Esophagus muscularis mucosa (tissue), 4 donors: ENCODE results near the gene FIS1.
"Not testable (repeated sequence)": the region's sequence is repeated elsewhere in the genome, so short reads cannot be mapped to it uniquely, and the experiment has no call there.

Experiments
- EP300 ChIP-seq: sonication (generic); formaldehyde crosslinking; IDR thresholded peaks from one replicate; pipeline ENCODE4 v1.6.1; 2017; ENCODE audit warnings: antibody characterized with exemption
- POLR2A ChIP-seq: fragments of 450-650 bp; IDR thresholded peaks from one replicate; pipeline ENCODE4 v1.6.1; 2017; ENCODE audit warnings: antibody characterized with exemption, moderate library complexity, mild to moderate bottlenecking, low read depth
- TF ChIP-seq, protein P1 (sequence below), 3 experiments: fragments of 200-600 bp in 2 of 3; fragments of 450-650 bp in 1 of 3; sonication (generic) in 2 of 3; IDR thresholded peaks; one replicate each; pipeline ENCODE4 v1.5.1; 2017 to 2019; ENCODE audit warnings: antibody characterized with exemption in 3 of 3, mild to moderate bottlenecking in 2 of 3, moderate library complexity in 1 of 3

DNA sequence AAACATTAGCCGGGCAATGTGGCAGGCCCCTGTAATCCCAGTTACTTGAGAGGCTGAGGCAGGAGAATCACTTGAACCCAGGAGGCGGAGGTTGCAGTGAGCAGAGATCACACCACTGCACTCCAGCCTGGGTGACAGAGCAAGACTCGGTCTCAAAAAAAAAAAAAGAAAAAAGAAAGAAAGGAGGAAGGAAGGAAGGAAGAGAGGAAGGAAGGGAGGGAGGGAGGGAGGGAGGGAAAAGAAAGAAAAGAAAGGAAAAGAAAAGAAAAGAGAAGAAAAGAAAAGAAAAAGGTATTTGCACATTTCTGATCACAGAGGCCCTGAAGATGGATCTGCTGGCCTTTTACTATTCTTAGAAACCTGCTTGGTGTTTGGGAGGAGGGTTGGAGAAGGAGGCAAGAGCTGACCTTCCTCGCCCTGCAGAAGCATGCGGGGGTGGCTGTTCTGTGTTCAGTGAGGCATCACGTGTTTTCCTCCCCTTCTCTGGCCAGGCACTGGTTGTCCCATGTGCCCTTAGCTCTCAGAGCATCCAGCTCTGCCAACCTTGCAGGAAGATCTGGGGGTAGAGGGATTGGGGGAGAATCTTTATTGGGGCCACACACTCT lies 19.3 kb upstream of the FIS1 start:
- TF ChIP-seq, protein P1, sequence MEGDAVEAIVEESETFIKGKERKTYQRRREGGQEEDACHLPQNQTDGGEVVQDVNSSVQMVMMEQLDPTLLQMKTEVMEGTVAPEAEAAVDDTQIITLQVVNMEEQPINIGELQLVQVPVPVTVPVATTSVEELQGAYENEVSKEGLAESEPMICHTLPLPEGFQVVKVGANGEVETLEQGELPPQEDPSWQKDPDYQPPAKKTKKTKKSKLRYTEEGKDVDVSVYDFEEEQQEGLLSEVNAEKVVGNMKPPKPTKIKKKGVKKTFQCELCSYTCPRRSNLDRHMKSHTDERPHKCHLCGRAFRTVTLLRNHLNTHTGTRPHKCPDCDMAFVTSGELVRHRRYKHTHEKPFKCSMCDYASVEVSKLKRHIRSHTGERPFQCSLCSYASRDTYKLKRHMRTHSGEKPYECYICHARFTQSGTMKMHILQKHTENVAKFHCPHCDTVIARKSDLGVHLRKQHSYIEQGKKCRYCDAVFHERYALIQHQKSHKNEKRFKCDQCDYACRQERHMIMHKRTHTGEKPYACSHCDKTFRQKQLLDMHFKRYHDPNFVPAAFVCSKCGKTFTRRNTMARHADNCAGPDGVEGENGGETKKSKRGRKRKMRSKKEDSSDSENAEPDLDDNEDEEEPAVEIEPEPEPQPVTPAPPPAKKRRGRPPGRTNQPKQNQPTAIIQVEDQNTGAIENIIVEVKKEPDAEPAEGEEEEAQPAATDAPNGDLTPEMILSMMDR (IDR thresholded peaks at IDR 0.05), result not testable (repeated sequence)
- not testable (repeated sequence) for TF ChIP-seq POLR2A, EP300
